ENCODE measurements around the gene DNAJC1.

DNAJC1 gene

DNA sequence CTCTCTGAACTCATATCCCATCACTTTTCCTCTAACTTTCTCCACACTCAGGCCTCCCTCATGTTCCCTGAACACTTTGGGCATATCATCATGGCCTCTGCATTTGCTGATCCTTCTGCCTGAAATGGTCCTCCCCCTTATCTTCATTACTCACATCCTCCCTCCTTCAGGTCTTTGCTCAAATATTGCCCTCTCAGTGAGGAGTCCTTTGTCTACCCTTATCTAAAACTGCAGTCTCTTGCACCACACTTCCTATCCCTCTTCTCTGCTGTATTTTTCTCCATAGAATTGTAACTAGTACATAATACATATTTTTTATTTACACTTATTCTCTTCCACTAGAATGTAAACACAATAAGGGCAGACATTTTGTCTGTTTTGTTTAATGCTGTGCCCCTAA is 41.7 kb downstream of the DNAJC1 start:
- ATAC-seq (replicated peaks) (no peak), DNase-seq (no peak)
- peaks cover 3 to 10% of the 10 kb centered on the region in 2 donors for H3K4me1 Mint-ChIP-seq
- peaks cover 4 to 5% of the 10 kb centered on the region in 2 donors for H3K9me3 Mint-ChIP-seq
- no peak overlapping the region for H3K4me3 Mint-ChIP-seq
- H3K27ac Mint-ChIP-seq, result no peak overlapping the region
- no peaks in the 10 kb centered on the region for H3K27me3 Mint-ChIP-seq
- peaks cover 5 to 14% of the 10 kb centered on the region in 2 donors for H3K36me3 Mint-ChIP-seq

DNA sequence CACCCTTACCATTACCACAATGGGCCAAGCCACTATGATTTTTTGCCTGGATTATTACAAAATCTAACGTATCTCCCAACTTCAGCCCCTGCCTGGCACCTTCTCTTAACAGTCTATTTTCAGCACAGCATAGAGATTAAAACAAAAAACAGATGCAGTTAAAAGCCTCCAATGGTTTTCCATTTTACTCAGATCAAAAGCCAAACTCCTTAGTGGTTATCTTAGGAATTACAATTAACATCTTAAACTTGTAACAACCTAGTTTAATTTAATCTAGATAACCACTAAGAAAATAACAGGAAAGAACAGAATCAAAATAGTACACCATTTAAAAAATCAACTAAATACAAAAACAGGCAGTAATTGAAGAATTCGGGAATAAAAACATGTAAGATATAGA is 43.5 kb downstream of the DNAJC1 start:
- Mint-ChIP-seq H3K27me3 (no peaks in the 10 kb centered on the region), H3K36me3 (peaks cover under 1 to 5% of the 10 kb centered on the region in 2 donors), H3K27ac (no peak overlapping the region), H3K4me1 (peaks cover 3 to 10% of the 10 kb centered on the region in 2 donors), H3K4me3 (no peak overlapping the region), H3K9me3 (peaks cover 0 to 2% of the 10 kb centered on the region in 2 donors)
- ATAC-seq (replicated peaks) (no peak), DNase-seq (no peak)

GRCh38 chr10:21954690-21955089 is 48.8 kb downstream of the DNAJC1 start:
- Mint-ChIP-seq H3K36me3 (no peaks in the 10 kb centered on the region), H3K9me3 (no peaks in the 10 kb centered on the region), H3K4me3 (no peak overlapping the region), H3K4me1 (peaks cover 5 to 6% of the 10 kb centered on the region in 2 donors), H3K27me3 (no peaks in the 10 kb centered on the region), H3K27ac (no peak overlapping the region)
- DNase-seq (no peak), ATAC-seq (replicated peaks) (peak in 1 of 2 donors; percentile 39)

DNA sequence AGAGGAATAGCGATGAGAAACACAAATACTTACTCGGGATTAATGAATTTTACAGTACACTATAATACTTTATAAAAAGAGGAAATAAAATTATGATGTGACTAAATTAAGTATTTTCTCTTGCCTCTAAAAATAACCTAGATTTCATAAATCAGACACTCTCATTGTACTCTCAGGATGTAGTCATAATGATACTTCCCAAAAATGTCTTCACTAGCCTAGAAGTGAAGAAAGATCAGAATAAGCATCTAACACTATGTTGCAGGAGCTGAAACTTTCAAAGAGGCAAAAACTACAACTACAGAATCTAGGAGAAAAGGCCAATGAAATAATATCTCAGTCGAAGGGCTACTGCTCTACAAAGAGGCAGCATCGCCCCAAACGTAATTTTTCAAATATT is 49.4 kb downstream of the DNAJC1 start:
- no peaks in the 10 kb centered on the region for H3K9me3 Mint-ChIP-seq
- H3K4me3 Mint-ChIP-seq, result peak overlapping the region; percentile 7 to 42
- no peaks in the 10 kb centered on the region for H3K27me3 Mint-ChIP-seq
- DNase-seq (no peak), ATAC-seq (replicated peaks) (peak; percentile 81 to 82)
- H3K36me3 Mint-ChIP-seq, result no peaks in the 10 kb centered on the region
- no peak overlapping the region for H3K27ac Mint-ChIP-seq
- H3K4me1 Mint-ChIP-seq, result peaks cover 5 to 6% of the 10 kb centered on the region in 2 donors

DNA sequence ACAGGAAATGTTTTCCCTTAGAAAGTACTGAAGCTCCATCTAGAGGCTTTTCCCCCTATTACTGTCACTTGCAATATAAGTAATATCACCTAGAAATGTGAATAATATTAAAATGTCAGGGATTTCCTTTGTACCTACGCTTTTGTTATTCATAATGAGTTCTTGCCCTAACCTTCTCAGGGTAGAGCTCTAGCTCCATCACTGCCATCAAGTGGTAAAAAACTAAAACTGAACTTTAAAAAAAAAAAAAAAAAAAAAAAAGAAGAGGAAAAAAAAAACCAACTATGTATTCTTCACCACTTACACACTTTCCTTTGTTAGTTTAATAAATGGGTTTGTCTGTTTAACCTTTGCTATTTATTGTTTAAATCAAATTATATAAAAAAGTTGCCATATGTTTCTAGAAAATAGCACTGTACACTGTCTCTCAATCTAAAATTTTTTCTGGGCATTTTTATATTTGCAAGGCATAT is 49.9 kb downstream of the DNAJC1 start:
- DNase-seq (no peak), ATAC-seq (replicated peaks) (peak; percentile 93 to 94)
- H3K27me3 Mint-ChIP-seq, result no peaks in the 10 kb centered on the region
- H3K36me3 Mint-ChIP-seq, result no peaks in the 10 kb centered on the region
- H3K4me3 Mint-ChIP-seq, result no peak overlapping the region
- H3K9me3 Mint-ChIP-seq, result no peaks in the 10 kb centered on the region
- H3K27ac Mint-ChIP-seq, result no peak overlapping the region
- peaks cover 5 to 6% of the 10 kb centered on the region in 2 donors for H3K4me1 Mint-ChIP-seq

DNA sequence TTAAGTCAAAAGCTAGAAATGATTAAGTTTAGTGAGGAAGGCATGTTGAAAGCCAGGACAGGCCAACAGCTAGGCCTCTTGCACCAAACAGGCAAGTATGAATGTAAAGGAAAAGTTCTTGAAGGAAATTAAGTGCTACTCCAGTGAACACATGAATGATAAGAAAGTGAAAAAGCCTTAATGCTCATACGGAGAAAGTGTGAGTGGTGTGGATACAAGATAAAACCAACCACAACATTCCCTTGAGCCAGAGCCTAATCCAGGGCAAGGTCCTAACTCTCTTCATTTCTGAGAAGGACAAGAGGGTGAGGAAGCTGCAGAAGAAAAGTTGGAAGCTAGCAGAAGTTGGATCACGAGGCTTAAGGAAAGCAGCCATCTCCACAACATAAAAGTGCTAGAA is 53.0 kb downstream of the DNAJC1 start:
- Mint-ChIP-seq H3K4me1 (peaks cover 6% of the 10 kb centered on the region in 2 donors), H3K27ac (no peak overlapping the region), H3K9me3 (no peaks in the 10 kb centered on the region), H3K27me3 (no peaks in the 10 kb centered on the region), H3K36me3 (no peaks in the 10 kb centered on the region), H3K4me3 (no peak overlapping the region)
- DNase-seq, result no peak
- no peak for ATAC-seq (replicated peaks)

DNA sequence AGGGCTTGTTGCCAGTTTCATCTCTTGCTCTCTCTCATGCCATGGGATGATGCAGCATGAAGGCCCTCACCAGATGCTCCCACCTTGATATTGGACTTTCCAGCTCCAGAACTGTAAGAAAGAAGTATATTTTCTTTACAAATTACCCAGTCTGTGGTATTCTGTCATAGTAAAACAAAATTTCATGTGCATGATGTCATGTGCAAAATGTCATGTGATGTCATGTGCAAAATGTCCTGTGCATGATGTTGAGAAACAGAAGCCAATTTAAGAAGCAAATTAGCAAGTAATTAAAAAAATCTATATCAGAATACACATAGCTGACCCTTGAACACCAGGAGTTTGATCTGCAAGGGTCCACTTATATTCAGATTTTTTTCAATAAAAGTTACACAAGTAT is 56.6 kb downstream of the DNAJC1 start:
- Mint-ChIP-seq H3K27me3 (no peaks in the 10 kb centered on the region), H3K9me3 (no peaks in the 10 kb centered on the region), H3K4me1 (peaks cover 14 to 23% of the 10 kb centered on the region in 2 donors), H3K36me3 (no peaks in the 10 kb centered on the region), H3K4me3 (no peak overlapping the region), H3K27ac (no peak overlapping the region)
- DNase-seq, result no peak
- ATAC-seq (replicated peaks), result no peak

GRCh38 chr10:21944727-21945386 is 58.7 kb downstream of the DNAJC1 start:
- Mint-ChIP-seq H3K27ac (no peak overlapping the region), H3K27me3 (no peaks in the 10 kb centered on the region), H3K36me3 (no peaks in the 10 kb centered on the region), H3K4me3 (no peak overlapping the region), H3K9me3 (no peaks in the 10 kb centered on the region), H3K4me1 (peaks cover 12 to 23% of the 10 kb centered on the region in 2 donors)
- DNase-seq, result no peak
- ATAC-seq (replicated peaks), result no peak

DNA sequence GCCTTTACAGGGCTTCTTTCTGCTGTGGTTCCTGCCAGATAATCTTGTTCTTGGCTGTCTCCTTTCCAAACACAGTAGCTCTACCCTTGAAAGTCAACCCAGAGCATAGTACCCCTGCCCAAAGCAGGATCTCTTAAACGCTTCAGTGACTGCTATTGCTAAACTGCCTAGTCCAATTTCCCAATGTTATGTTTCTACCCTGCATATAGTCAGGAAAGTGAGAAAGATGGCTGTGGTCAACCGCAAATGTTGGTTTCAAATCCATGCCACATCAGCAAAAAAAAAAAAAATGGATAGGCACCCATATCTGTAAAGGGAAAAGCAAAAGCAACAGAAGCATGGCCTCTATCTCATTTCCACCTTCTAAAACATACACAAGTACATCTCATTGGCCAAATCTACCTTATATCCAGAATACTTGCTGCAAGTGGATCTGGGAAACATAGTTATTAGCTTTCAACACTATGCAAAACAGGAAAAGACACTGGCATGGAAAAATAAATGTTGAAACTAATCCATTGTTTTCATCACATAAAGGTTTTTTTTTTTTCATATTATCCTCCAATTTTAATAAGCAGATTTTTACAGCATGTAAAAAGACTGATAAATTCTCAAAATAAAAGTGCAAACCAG is 59.8 kb downstream of the DNAJC1 start:
- DNase-seq, result no peak
- Mint-ChIP-seq H3K27ac (no peak overlapping the region), H3K9me3 (no peaks in the 10 kb centered on the region), H3K27me3 (no peaks in the 10 kb centered on the region), H3K4me1 (peaks cover 12 to 23% of the 10 kb centered on the region in 2 donors), H3K36me3 (peaks cover 4 to 5% of the 10 kb centered on the region in 2 donors), H3K4me3 (no peak overlapping the region)
- no peak for ATAC-seq (replicated peaks)

DNA sequence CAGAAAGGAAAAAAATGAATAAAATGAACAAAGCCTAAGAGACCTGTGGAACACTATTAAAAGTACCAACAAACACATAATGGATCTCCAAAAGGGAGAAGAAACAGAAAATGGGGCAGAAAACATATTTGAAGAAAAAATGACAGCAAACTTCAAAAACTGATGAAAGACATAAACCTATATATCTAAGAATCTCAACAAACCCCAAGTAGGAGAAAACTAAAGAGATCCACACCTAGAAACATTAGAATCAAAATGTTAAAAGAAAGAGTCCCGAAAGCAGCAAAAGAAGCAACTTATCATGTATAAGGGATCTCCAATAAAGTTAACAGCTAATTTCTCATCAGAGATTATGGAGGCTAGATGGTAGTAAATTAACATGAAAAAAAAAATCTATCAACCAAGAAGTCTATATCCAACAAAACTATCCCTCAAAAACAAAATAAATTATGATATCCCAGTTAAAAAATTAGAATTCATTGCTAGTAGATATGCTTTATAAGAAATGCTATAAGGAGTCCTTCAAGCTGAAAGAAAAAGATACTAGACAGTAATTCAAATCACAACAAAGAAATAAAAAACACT is 68.0 kb downstream of the DNAJC1 start:
- H3K4me1 Mint-ChIP-seq, result peaks cover 0 to 2% of the 10 kb centered on the region in 2 donors
- peaks cover 15 to 29% of the 10 kb centered on the region in 2 donors for H3K36me3 Mint-ChIP-seq
- no peak overlapping the region for H3K27ac Mint-ChIP-seq
- no peak overlapping the region for H3K4me3 Mint-ChIP-seq
- H3K27me3 Mint-ChIP-seq, result no peaks in the 10 kb centered on the region
- DNase-seq (no peak), ATAC-seq (replicated peaks) (no peak)
- peaks cover 5 to 11% of the 10 kb centered on the region in 2 donors for H3K9me3 Mint-ChIP-seq

DNA sequence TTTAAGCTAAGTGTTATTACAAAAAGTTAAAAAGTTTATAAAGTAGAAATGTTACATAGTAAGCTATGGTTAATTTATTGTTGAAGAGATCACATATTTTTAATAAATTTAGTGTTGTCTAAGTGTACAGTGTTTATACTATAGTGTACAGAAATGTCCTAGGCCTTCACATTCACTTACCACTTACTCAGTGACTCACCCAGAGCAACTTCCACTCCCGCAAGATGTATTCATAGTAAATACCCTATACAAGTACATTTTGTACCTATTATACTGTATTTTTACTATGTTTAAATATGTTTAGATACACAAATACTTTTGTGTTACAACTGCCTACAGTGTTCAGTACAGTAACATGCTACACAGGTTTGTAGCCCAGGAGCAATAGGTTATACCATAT is 69.2 kb downstream of the DNAJC1 start:
- Mint-ChIP-seq H3K4me3 (no peak overlapping the region), H3K9me3 (peaks cover 5 to 11% of the 10 kb centered on the region in 2 donors), H3K27ac (no peak overlapping the region), H3K27me3 (no peaks in the 10 kb centered on the region), H3K36me3 (peaks cover 15 to 29% of the 10 kb centered on the region in 2 donors), H3K4me1 (peaks cover 0 to 2% of the 10 kb centered on the region in 2 donors)
- DNase-seq (no peak), ATAC-seq (replicated peaks) (no peak)

- DNase-seq (no peak), ATAC-seq (replicated peaks) (no peak)
- Mint-ChIP-seq H3K36me3 (peaks cover 0 to 6% of the 10 kb centered on the region in 2 donors), H3K9me3 (no peaks in the 10 kb centered on the region), H3K27ac (no peak overlapping the region), H3K4me1 (no peaks in the 10 kb centered on the region), H3K4me3 (no peak overlapping the region), H3K27me3 (no peaks in the 10 kb centered on the region)
Measured at GRCh38 chr10:21929070-21929469, 74.5 kb downstream of the DNAJC1 start.

- DNase-seq, result no peak
- H3K4me1 Mint-ChIP-seq, result no peaks in the 10 kb centered on the region
Measured at GRCh38 chr10:21927631-21928353, 75.7 kb downstream of the DNAJC1 start.

GRCh38 chr10:21926949-21927348 is 76.6 kb downstream of the DNAJC1 start:
- Mint-ChIP-seq H3K4me1 (no peaks in the 10 kb centered on the region), H3K9me3 (no peaks in the 10 kb centered on the region), H3K36me3 (peaks cover 0 to 6% of the 10 kb centered on the region in 2 donors), H3K27ac (no peak overlapping the region), H3K4me3 (no peak overlapping the region), H3K27me3 (no peaks in the 10 kb centered on the region)
- ATAC-seq (replicated peaks), result no peak
- DNase-seq, result no peak

More at GRCh38 chr10:21927631-21928353, 75.7 kb downstream of the DNAJC1 start:
- H3K27ac Mint-ChIP-seq, result no peak overlapping the region
- ATAC-seq (replicated peaks), result no peak
- no peaks in the 10 kb centered on the region for H3K27me3 Mint-ChIP-seq
- H3K9me3 Mint-ChIP-seq, result no peaks in the 10 kb centered on the region
- H3K36me3 Mint-ChIP-seq, result peaks cover 0 to 6% of the 10 kb centered on the region in 2 donors
- H3K4me3 Mint-ChIP-seq, result no peak overlapping the region
